HepG2 (cell line): Measurements from ENCODE around the gene BACH2. TPM values are rescaled to one million over a fixed set of nuclear protein-coding genes. Genes with fewer than 3 reads are reported as not detected.

ENCODE experiments used
- CBX2 ChIP-seq, 2 experiments: fragments of 200-600 bp in 1 of 2; sonication (generic); formaldehyde crosslinking in 1 of 2; IDR thresholded peaks; 2 replicates each; pipeline versions ENCODE4 v1.7.0 to v1.8.1; 2018 to 2022; ENCODE audit warnings: low read depth in 2 of 2, low read length in 1 of 2, mild to moderate bottlenecking in 1 of 2, missing genetic modification reagents in 1 of 2
- ELF3 ChIP-seq: IDR thresholded peaks from 2 replicates; pipeline ENCODE4 v1.6.1; 2016; ENCODE audit warnings: missing genetic modification reagents, missing compliant biosample characterization
- FOXA1 ChIP-seq, 2 experiments: fragments of 450-650 bp in 1 of 2; sonication (generic) in 1 of 2; formaldehyde crosslinking in 1 of 2; IDR thresholded peaks; 2 replicates each; pipeline versions ENCODE4 v1.4.0 to v1.6.1; 2016 to 2020; ENCODE audit warnings: missing genetic modification reagents in 1 of 2
- GTF3A ChIP-seq: sonication (generic); formaldehyde crosslinking; conservative IDR thresholded peaks from 2 replicates; pipeline ENCODE4 v1.4.0; 2020; ENCODE audit warnings: mild to moderate bottlenecking, missing genetic modification reagents
- LCORL ChIP-seq, 2 experiments: fragments of 450-650 bp in 1 of 2; sonication (generic) in 1 of 2; formaldehyde crosslinking in 1 of 2; IDR thresholded peaks; 2 replicates each; pipeline versions ENCODE4 v1.5.0 to v1.6.1; 2017 to 2020; ENCODE audit warnings: antibody characterized with exemption in 1 of 2, missing genetic modification reagents in 1 of 2
- MBNL3 ChIP-seq: fragments of 250-450 bp; sonication (Bioruptor Pico); conservative IDR thresholded peaks from 2 replicates; pipeline ENCODE4 v1.8.0; 2022; ENCODE audit warnings: mild to moderate bottlenecking, inconsistent platforms
- MYC ChIP-seq: sonication (generic); formaldehyde crosslinking; IDR thresholded peaks from 2 replicates; pipeline ENCODE4 v1.9.0; 2021; ENCODE audit warnings: missing genetic modification reagents, borderline replicate concordance
- RBM22 ChIP-seq: fragments of 200-400 bp; formaldehyde crosslinking; optimal IDR thresholded peaks from 2 replicates; pipeline ENCODE3; 2017; ENCODE audit warnings: mild to moderate bottlenecking, low read length, moderate library complexity
- SETDB1 ChIP-seq: sonication (generic); formaldehyde crosslinking; IDR thresholded peaks from 2 replicates; pipeline ENCODE4 v1.5.1; 2020; ENCODE audit warnings: missing genetic modification reagents, mild to moderate bottlenecking, borderline replicate concordance
- SIN3B ChIP-seq: fragments of 150-350 bp; IDR thresholded peaks from 2 replicates; pipeline ENCODE4 v1.6.1; 2014; ENCODE audit warnings: low read length
- SP2 ChIP-seq: sonication (generic); formaldehyde crosslinking; IDR thresholded peaks from 2 replicates; pipeline ENCODE4 v1.5.1; 2020; ENCODE audit warnings: mild to moderate bottlenecking, missing genetic modification reagents
- ZBTB38 ChIP-seq: sonication (generic); formaldehyde crosslinking; IDR thresholded peaks from 2 replicates; pipeline ENCODE4 v1.5.1; 2020; ENCODE audit warnings: mild to moderate bottlenecking, missing genetic modification reagents
- ZFP41 ChIP-seq: sonication (generic); formaldehyde crosslinking; IDR thresholded peaks from 2 replicates; pipeline ENCODE4 v1.4.0; 2020; ENCODE audit warnings: mild to moderate bottlenecking, missing genetic modification reagents, borderline replicate concordance
- ZNF124 ChIP-seq: sonication (generic); formaldehyde crosslinking; IDR thresholded peaks from 2 replicates; pipeline ENCODE4 v1.4.0; 2020; ENCODE audit warnings: missing genetic modification reagents
- ZNF263 ChIP-seq: sonication (generic); formaldehyde crosslinking; IDR thresholded peaks from 2 replicates; pipeline ENCODE4 v1.4.0; 2020; ENCODE audit warnings: missing genetic modification reagents
- ZNF282 ChIP-seq: fragments of 450-650 bp; IDR thresholded peaks from 2 replicates; pipeline ENCODE4 v1.6.1; 2018; ENCODE audit not compliant: partially characterized antibody
- ZNF605 ChIP-seq: sonication (generic); formaldehyde crosslinking; IDR thresholded peaks from 2 replicates; pipeline ENCODE4 v1.8.0; 2022; ENCODE audit warnings: mild to moderate bottlenecking, missing genetic modification reagents
- polyA plus RNA-seq, 8 experiments: library from polyadenylated mRNA; depleted of rRNA in 3 of 8; stranded (reverse) in 7 of 8; unstranded in 1 of 8; fragments of >200 nt; fragmentation: Illumina TruSeq in 4 of 8; extraction: Trizol in 4 of 8; gene quantifications; 2 replicates each; pipeline versions ENCODE4 v1.2.1 to v1.2.3, GENCODE V29; 2011 to 2016; ENCODE audit warnings: low read depth in 4 of 8, missing spikeins in 1 of 8, mixed read lengths in 1 of 8; ENCODE audit not compliant: insufficient read depth in 1 of 8
- total RNA-seq, 5 experiments: library from RNA; depleted of rRNA; stranded (reverse); fragments of >200 nt; fragmentation: Illumina TruSeq; extraction: Trizol; gene quantifications; 2 replicates each; pipeline ENCODE4 v1.2.3, GENCODE V29; 2016; ENCODE audit warnings: low read depth in 1 of 5
- TF ChIP-seq, protein P1 (sequence below): sonication (generic); formaldehyde crosslinking; IDR thresholded peaks from 2 replicates; pipeline ENCODE4 v1.9.0; 2021; ENCODE audit warnings: missing genetic modification reagents, mild to moderate bottlenecking, borderline replicate concordance
- TF ChIP-seq, protein P2 (sequence below): sonication (generic); formaldehyde crosslinking; IDR thresholded peaks from 2 replicates; pipeline ENCODE4 v1.5.0; 2020; ENCODE audit warnings: missing genetic modification reagents
- TF ChIP-seq, protein P3 (sequence below): sonication (generic); formaldehyde crosslinking; IDR thresholded peaks from 2 replicates; pipeline ENCODE4 v1.5.0; 2020; ENCODE audit warnings: missing genetic modification reagents, mild to moderate bottlenecking, borderline replicate concordance
- TF ChIP-seq, protein P4 (sequence below): sonication (generic); formaldehyde crosslinking; IDR thresholded peaks from 2 replicates; pipeline ENCODE4 v1.4.0; 2020; ENCODE audit warnings: missing genetic modification reagents
- TF ChIP-seq, protein P5 (sequence below): sonication (generic); formaldehyde crosslinking; IDR thresholded peaks from 2 replicates; pipeline ENCODE4 v1.4.0; 2020; ENCODE audit warnings: missing genetic modification reagents

Gene BACH2
- total and polyA plus RNA-seq, 2 of the 13 experiments (the other 11 are each of a cell fraction or from before 2014, with no cell fraction given), result 0.01 TPM; not detected in 1

DNA sequence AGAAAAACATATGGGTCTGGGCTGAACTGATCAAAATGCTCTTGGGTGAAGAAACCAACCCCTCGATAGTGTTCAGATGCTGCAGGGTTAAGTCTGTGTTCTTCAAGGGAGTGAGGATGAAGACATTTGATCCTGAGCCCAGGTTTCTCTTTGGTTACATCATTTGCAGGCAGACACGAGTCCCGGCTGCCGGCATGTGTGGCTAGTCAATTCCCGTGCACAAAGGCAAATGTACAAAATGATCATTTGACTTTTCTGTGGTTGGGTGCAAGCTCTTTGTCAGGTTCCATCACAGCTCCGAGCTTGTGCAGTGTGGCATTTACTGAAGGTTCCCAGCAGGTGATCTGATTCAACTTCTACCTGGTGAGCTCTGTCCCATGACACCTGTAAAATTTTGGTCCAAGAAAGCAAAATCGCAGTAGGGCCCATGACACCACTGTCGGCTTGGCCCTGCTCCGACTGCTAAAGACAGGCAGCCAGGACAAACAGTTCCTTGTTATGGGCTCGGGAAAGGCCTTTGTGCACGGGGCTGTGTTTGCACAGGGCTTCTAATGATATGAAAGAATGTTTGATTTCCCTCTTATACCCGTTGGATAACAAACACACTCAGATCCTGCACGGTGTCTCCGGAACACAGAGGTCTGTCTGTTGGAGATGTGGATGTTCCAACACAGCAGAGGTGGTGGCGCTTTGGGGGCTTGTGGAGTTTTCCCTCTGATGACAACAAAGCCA, 355.4 kb downstream of the BACH2 start (continued):
- TF ChIP-seq, protein P1, sequence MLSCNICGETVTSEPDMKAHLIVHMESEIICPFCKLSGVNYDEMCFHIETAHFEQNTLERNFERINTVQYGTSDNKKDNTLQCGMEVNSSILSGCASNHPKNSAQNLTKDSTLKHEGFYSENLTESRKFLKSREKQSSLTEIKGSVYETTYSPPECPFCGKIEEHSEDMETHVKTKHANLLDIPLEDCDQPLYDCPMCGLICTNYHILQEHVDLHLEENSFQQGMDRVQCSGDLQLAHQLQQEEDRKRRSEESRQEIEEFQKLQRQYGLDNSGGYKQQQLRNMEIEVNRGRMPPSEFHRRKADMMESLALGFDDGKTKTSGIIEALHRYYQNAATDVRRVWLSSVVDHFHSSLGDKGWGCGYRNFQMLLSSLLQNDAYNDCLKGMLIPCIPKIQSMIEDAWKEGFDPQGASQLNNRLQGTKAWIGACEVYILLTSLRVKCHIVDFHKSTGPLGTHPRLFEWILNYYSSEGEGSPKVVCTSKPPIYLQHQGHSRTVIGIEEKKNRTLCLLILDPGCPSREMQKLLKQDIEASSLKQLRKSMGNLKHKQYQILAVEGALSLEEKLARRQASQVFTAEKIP, result no peak
- TF ChIP-seq ZNF124 (no peak), ZNF605 (CRISPR knock-in tag) (0 out of 2 replicates have a peak, but pooled peaks have one; percentile 19), SETDB1 (CRISPR knock-in tag) (no peak), CBX2 (IDR thresholded peaks at IDR 0.05; ENCODE audit: low read depth, low read length) (no peak), CBX2 (CRISPR knock-in tag; IDR thresholded peaks at IDR 0.05; ENCODE audit: low read depth) (no peak), GTF3A (CRISPR knock-in tag) (no peak), ZNF263 (CRISPR knock-in tag) (no peak), MYC (CRISPR knock-in tag) (no peak), LCORL (IDR thresholded peaks at IDR 0.05) (no peak), LCORL (CRISPR knock-in tag; IDR thresholded peaks at IDR 0.05) (no peak), SP2 (CRISPR knock-in tag) (no peak), SIN3B (no peak), MBNL3 (no peak), ZNF282 (no peak), ELF3 (CRISPR knock-in tag) (no peak), ZFP41 (CRISPR knock-in tag) (no peak), RBM22 (no peak), FOXA1 (IDR thresholded peaks at IDR 0.05) (no peak), FOXA1 (CRISPR knock-in tag; IDR thresholded peaks at IDR 0.05) (peak; percentile 64), ZBTB38 (CRISPR knock-in tag) (no peak)
- TF ChIP-seq, protein P2, sequence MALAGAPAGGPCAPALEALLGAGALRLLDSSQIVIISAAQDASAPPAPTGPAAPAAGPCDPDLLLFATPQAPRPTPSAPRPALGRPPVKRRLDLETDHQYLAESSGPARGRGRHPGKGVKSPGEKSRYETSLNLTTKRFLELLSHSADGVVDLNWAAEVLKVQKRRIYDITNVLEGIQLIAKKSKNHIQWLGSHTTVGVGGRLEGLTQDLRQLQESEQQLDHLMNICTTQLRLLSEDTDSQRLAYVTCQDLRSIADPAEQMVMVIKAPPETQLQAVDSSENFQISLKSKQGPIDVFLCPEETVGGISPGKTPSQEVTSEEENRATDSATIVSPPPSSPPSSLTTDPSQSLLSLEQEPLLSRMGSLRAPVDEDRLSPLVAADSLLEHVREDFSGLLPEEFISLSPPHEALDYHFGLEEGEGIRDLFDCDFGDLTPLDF (CRISPR knock-in tag), result no peak
- TF ChIP-seq, protein P3, sequence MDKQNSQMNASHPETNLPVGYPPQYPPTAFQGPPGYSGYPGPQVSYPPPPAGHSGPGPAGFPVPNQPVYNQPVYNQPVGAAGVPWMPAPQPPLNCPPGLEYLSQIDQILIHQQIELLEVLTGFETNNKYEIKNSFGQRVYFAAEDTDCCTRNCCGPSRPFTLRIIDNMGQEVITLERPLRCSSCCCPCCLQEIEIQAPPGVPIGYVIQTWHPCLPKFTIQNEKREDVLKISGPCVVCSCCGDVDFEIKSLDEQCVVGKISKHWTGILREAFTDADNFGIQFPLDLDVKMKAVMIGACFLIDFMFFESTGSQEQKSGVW (CRISPR knock-in tag), result no peak
- TF ChIP-seq, protein P4, sequence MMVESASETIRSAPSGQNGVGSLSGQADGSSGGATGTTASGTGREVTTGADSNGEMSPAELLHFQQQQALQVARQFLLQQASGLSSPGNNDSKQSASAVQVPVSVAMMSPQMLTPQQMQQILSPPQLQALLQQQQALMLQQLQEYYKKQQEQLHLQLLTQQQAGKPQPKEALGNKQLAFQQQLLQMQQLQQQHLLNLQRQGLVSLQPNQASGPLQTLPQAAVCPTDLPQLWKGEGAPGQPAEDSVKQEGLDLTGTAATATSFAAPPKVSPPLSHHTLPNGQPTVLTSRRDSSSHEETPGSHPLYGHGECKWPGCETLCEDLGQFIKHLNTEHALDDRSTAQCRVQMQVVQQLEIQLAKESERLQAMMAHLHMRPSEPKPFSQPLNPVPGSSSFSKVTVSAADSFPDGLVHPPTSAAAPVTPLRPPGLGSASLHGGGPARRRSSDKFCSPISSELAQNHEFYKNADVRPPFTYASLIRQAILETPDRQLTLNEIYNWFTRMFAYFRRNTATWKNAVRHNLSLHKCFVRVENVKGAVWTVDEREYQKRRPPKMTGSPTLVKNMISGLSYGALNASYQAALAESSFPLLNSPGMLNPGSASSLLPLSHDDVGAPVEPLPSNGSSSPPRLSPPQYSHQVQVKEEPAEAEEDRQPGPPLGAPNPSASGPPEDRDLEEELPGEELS (CRISPR knock-in tag), result peak; percentile 40; the same call in 1 of the 2 replicates
- TF ChIP-seq, protein P5, sequence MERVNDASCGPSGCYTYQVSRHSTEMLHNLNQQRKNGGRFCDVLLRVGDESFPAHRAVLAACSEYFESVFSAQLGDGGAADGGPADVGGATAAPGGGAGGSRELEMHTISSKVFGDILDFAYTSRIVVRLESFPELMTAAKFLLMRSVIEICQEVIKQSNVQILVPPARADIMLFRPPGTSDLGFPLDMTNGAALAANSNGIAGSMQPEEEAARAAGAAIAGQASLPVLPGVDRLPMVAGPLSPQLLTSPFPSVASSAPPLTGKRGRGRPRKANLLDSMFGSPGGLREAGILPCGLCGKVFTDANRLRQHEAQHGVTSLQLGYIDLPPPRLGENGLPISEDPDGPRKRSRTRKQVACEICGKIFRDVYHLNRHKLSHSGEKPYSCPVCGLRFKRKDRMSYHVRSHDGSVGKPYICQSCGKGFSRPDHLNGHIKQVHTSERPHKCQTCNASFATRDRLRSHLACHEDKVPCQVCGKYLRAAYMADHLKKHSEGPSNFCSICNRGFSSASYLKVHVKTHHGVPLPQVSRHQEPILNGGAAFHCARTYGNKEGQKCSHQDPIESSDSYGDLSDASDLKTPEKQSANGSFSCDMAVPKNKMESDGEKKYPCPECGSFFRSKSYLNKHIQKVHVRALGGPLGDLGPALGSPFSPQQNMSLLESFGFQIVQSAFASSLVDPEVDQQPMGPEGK (CRISPR knock-in tag), result no peak
